Stimulated activated naive CD8-positive, alpha-beta T cell treated with anti-CD3 and anti-CD28 coated beads, Interleukin-15, amount 100 ng/mL, for 72 hours (primary cell): Measurements from ENCODE around the gene MAP2K6.

Experiments
- ATAC-seq: fragments of 150-1000 bp; cut with Tn5 transposase; 2 replicates; pipeline ENCODE4 v1.10.0; 2021; ENCODE audit warnings: mild to moderate bottlenecking, moderate library complexity
- DNase-seq, 2 donors: peaks; one replicate each; pipeline ENCODE4 v3.0.0; 2021 to 2022
- H3K27ac Mint-ChIP-seq, 2 donors: one replicate each; pipeline ENCODE4 v1.8.0; 2022; ENCODE audit warnings: mild to moderate bottlenecking in 2 of 2, mixed read lengths in 2 of 2, moderate library complexity in 2 of 2
- H3K27me3 Mint-ChIP-seq: one replicate; pipeline ENCODE4 v1.8.0; 2022; ENCODE audit warnings: mixed read lengths
- H3K4me1 Mint-ChIP-seq: one replicate; pipeline ENCODE4 v1.8.0; 2022; ENCODE audit warnings: mild to moderate bottlenecking, mixed read lengths
- H3K4me3 Mint-ChIP-seq, 2 donors: one replicate each; pipeline ENCODE4 v1.8.0; 2022; ENCODE audit warnings: mild to moderate bottlenecking in 2 of 2, mixed read lengths in 2 of 2, moderate library complexity in 1 of 2
- H3K9me3 Mint-ChIP-seq, 2 donors: one replicate each; pipeline ENCODE4 v1.8.0; 2022; ENCODE audit warnings: mixed read lengths in 2 of 2

MAP2K6 gene

GRCh38 chr17:69417545-69418483, 3.3 kb downstream of the MAP2K6 start:
- ATAC-seq (no peak), DNase-seq (no peak)
- H3K27ac Mint-ChIP-seq = peak overlapping the region in 1 of 2 donors; percentile 63
- peak overlapping the region in 1 of 2 donors; percentile 40 for H3K4me3 Mint-ChIP-seq
- no peaks in the 10 kb centered on the region for H3K27me3 Mint-ChIP-seq
- H3K9me3 Mint-ChIP-seq = no peaks in the 10 kb centered on the region
- peaks cover 18% of the 10 kb centered on the region for H3K4me1 Mint-ChIP-seq

GRCh38 chr17:69418535-69418934, 4.0 kb downstream of the MAP2K6 start:
- no peaks in the 10 kb centered on the region for H3K27me3 Mint-ChIP-seq

DNA sequence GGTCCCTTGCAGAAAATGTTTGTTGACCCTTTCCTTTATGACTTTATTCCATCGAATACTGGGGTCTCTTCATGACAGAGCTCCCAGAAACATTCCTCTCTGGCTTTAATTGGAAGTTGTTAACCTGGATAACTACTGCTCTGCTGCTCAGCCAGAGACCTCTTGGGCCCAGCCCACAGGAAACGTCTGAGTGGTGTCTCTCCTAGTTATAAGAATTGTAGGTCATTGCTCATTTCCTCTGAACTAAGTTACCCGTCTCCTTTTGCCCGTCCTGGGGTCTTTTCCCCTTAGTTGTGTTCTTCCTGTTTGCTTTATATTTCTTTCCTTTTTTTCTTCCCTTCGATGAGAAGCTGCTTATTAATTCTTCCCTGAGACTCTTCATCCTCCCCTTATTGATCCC, 9.0 kb downstream of the MAP2K6 start:
- no peak for DNase-seq
- H3K27ac Mint-ChIP-seq = peak overlapping the region; percentile 45 to 97
- H3K4me3 Mint-ChIP-seq = peak overlapping the region; percentile 60 to 76
- no peaks in the 10 kb centered on the region for H3K27me3 Mint-ChIP-seq
- peak; percentile 84 for ATAC-seq
- H3K9me3 Mint-ChIP-seq = no peaks in the 10 kb centered on the region
- H3K4me1 Mint-ChIP-seq = peaks cover 69% of the 10 kb centered on the region

More at GRCh38 chr17:69418535-69418934, 4.0 kb downstream of the MAP2K6 start:
- Mint-ChIP-seq H3K4me1 (peaks cover 25% of the 10 kb centered on the region), H3K4me3 (peak overlapping the region in 1 of 2 donors; percentile 8), H3K9me3 (no peaks in the 10 kb centered on the region), H3K27ac (no peak overlapping the region)
- no peak for DNase-seq
- no peak for ATAC-seq

GRCh38 chr17:69424287-69425041, 10.0 kb downstream of the MAP2K6 start:
- DNase-seq = no peak
- Mint-ChIP-seq H3K27me3 (no peaks in the 10 kb centered on the region), H3K4me1 (peaks cover 72% of the 10 kb centered on the region), H3K27ac (no peak overlapping the region), H3K4me3 (no peak overlapping the region), H3K9me3 (no peaks in the 10 kb centered on the region)
- peak; percentile 64 for ATAC-seq

DNA sequence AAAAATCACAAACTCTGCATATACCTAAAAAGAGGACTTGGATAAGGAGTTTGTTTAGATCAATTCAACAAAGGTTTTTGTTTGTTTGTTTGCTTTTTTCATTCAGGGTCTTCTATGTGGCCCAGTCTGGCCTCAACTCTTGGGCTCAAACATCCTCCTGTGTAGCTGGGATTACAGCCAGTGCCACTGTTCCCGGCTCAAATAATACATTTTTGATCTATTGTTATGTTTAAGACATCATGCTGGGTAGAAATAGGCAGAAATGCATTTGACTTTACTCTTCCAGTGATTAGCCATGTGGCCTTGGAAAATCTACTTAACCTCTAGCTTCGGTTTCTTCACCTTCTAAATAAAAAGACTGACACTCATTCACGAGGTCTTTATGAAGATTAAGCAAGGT, 11.5 kb downstream of the MAP2K6 start:
- Mint-ChIP-seq H3K9me3 (no peaks in the 10 kb centered on the region), H3K4me3 (no peak overlapping the region), H3K27me3 (no peaks in the 10 kb centered on the region), H3K4me1 (peaks cover 80% of the 10 kb centered on the region), H3K27ac (peak overlapping the region in 1 of 2 donors; percentile 23)
- no peak for ATAC-seq
- DNase-seq = no peak

- Mint-ChIP-seq H3K4me3 (no peak overlapping the region), H3K9me3 (no peaks in the 10 kb centered on the region), H3K27me3 (no peaks in the 10 kb centered on the region), H3K4me1 (peaks cover 83% of the 10 kb centered on the region), H3K27ac (no peak overlapping the region)
- no peak for DNase-seq
- ATAC-seq = peak; percentile 47
Measured at GRCh38 chr17:69427486-69428197, 13.1 kb downstream of the MAP2K6 start.

- Mint-ChIP-seq H3K27me3 (no peaks in the 10 kb centered on the region), H3K4me3 (no peak overlapping the region), H3K9me3 (no peaks in the 10 kb centered on the region), H3K4me1 (peaks cover 76% of the 10 kb centered on the region), H3K27ac (no peak overlapping the region)
- DNase-seq = no peak
- no peak for ATAC-seq
Measured at GRCh38 chr17:69428252-69428980, 13.9 kb downstream of the MAP2K6 start.

DNA sequence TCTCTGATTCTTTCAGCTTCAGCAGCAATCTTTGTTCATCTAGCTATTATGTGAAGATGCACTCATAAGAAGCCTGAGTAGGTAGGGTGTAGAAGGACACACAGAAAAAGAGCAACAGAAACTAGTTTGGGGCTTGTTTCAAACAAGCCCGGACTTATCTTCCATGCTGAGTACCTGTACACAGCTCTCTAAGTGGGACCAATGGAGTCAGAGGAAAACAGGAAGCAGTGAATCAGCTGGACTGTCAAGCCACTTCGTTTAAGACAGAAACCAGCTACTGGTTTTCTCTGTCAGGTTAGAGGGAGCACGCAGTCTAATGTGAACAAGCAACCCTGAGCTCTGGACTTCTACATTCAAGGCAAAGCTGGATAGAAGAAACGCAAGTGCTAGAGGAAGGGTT, 16.0 kb downstream of the MAP2K6 start:
- DNase-seq (no peak), ATAC-seq (peak; percentile 65)
- Mint-ChIP-seq H3K27ac (peak overlapping the region; percentile 24 to 95), H3K4me1 (peaks cover 67% of the 10 kb centered on the region), H3K9me3 (no peaks in the 10 kb centered on the region), H3K27me3 (no peaks in the 10 kb centered on the region), H3K4me3 (peak overlapping the region; percentile 38 to 66)

DNA sequence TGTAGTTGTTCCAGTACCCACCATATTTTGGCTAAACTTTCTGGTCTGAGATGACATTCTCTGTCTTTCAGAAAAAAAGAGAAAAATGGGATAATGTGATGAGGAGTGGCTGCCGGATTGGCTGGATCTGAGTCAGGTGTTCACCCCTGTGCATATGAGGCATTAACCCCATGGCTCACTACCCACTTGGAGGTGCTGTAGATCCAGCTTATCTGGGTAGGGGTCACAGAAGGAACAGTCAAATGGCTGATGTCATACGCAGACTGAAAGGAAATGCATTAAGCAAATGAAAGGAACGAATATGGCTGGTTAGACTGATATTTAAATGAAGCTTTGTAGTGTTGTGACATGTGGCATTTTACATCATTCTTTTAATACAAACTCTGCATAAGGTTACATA, 17.3 kb downstream of the MAP2K6 start:
- Mint-ChIP-seq H3K27ac (no peak overlapping the region), H3K9me3 (no peaks in the 10 kb centered on the region), H3K27me3 (no peaks in the 10 kb centered on the region), H3K4me1 (peaks cover 54% of the 10 kb centered on the region), H3K4me3 (no peak overlapping the region)
- ATAC-seq = no peak
- no peak for DNase-seq

DNA sequence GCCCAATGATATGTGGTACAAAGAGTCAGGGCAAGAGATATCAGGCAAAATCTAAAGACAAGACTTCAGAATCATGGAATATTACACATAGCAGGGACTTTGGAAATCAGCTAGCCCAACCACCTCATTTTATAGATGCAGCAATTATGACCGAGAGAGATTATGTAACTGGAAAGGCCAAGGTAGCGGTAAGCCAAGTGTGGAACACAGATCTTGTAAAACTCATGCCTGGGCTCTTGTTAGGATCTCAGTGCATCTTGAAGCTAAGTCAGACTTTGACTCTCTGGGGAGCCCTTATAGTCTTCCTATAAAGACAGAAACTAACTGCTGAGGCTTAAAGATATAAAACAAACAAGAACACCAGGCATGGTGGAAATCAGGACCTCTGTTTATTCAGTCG, 18.6 kb downstream of the MAP2K6 start:
- DNase-seq = no peak
- Mint-ChIP-seq H3K27ac (no peak overlapping the region), H3K4me1 (peaks cover 45% of the 10 kb centered on the region), H3K27me3 (no peaks in the 10 kb centered on the region), H3K9me3 (no peaks in the 10 kb centered on the region), H3K4me3 (no peak overlapping the region)
- ATAC-seq = no peak

DNA sequence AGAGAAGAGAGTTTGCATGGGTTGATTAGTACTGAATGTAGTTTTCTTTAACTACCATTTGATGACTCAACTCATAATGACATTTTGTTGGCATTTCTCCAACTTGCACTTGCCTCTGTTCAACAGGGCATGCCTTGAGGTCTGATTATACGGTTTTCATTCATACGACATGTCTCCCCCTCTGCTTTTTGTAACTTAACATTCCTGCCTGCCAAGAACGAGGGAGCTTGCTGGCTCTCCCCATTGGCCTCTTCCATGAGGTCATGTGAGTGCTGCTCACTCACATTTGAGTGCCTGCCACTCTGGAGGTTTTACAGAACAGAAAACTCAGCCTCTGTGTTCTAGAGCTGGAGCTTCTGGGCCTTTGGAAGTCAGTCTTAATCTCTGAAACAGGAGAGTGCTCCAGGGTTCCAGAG, 19.7 kb downstream of the MAP2K6 start:
- Mint-ChIP-seq H3K4me1 (peaks cover 36% of the 10 kb centered on the region), H3K4me3 (no peak overlapping the region), H3K27me3 (no peaks in the 10 kb centered on the region), H3K9me3 (peaks cover 2 to 3% of the 10 kb centered on the region in 2 donors), H3K27ac (peak overlapping the region; percentile 68 to 72)
- no peak for DNase-seq
- ATAC-seq = no peak

GRCh38 chr17:69435971-69436696, 21.6 kb downstream of the MAP2K6 start:
- no peak overlapping the region for H3K4me3 Mint-ChIP-seq
- ATAC-seq (no peak), DNase-seq (no peak)
- no peaks in the 10 kb centered on the region for H3K27me3 Mint-ChIP-seq
- peaks cover 23% of the 10 kb centered on the region for H3K4me1 Mint-ChIP-seq
- H3K27ac Mint-ChIP-seq = no peak overlapping the region
- H3K9me3 Mint-ChIP-seq = peaks cover 17 to 18% of the 10 kb centered on the region in 2 donors

- Mint-ChIP-seq H3K27me3 (no peaks in the 10 kb centered on the region), H3K27ac (no peak overlapping the region)
- no peak for ATAC-seq
Measured at GRCh38 chr17:69437475-69437874, 23.0 kb downstream of the MAP2K6 start.

DNA sequence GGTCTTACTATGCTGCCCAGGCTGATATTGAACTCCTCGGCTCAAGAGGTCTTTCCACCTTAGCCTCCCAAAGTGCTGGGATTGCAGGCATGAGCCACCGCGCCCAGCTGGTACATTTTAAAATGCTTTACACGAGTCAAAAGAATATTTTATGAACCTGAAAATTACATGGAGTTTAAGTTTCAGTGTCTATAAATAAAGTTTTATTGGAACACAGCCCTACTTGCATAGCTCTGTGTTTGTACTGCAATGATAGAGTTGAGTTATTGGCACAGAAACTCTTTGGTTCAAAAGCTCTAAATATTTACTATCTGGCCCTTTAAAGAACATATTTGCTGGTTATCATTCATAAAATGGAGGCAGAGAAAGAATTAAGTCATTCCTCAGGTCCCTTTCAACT, 24.3 kb downstream of the MAP2K6 start:
- H3K4me1 Mint-ChIP-seq = peaks cover 12% of the 10 kb centered on the region
- H3K27ac Mint-ChIP-seq = no peak overlapping the region
- DNase-seq (no peak), ATAC-seq (no peak)
- H3K4me3 Mint-ChIP-seq = no peak overlapping the region
- no peaks in the 10 kb centered on the region for H3K27me3 Mint-ChIP-seq
- peaks cover 17 to 18% of the 10 kb centered on the region in 2 donors for H3K9me3 Mint-ChIP-seq

More at GRCh38 chr17:69437475-69437874, 23.0 kb downstream of the MAP2K6 start:
- peaks cover 16% of the 10 kb centered on the region for H3K4me1 Mint-ChIP-seq
- H3K4me3 Mint-ChIP-seq = no peak overlapping the region
- H3K9me3 Mint-ChIP-seq = peaks cover 17 to 18% of the 10 kb centered on the region in 2 donors
- no peak for DNase-seq
